GM12878 (cell line): Measurements from ENCODE around the gene ZNF335. TPM values are rescaled to one million over a fixed set of nuclear protein-coding genes. Genes with fewer than 3 reads are reported as not detected.

ENCODE experiments used
- ATAC-seq: fragments of 200-7000 bp; cut with Tn5 transposase; 3 replicates; pipeline ENCODE4 v1.9.1; 2020; ENCODE audit warnings: mild to moderate bottlenecking, moderate library complexity
- BruUV-seq: library from RNA; stranded (reverse); fragments of 400-500 nt; replicated peaks from 2 replicates; lab custom pipeline; 2021; lab: Mats Ljungman, UMichigan
- CTCF ChIA-PET: fragments of 300-600 bp; sonication (Branson Sonifier 250); formaldehyde crosslinking; extraction: SDS; loops from one replicate; lab custom pipeline; 2021; ENCODE audit warnings: inconsistent platforms; lab: Yijun Ruan, JAX
- POLR2A ChIA-PET: fragments of 350-600 bp; formaldehyde crosslinking; extraction: SDS; loops from one replicate; lab custom pipeline; 2021; ENCODE audit warnings: inconsistent platforms; lab: Charles Lee
- RAD21 ChIA-PET: fragments of 300-600 bp; sonication (Branson Sonifier 250); formaldehyde crosslinking; loops from one replicate; lab custom pipeline; 2023; ENCODE audit warnings: antibody characterized with exemption; ENCODE audit not compliant: unreplicated experiment; lab: Charles Lee
- SMC1A ChIA-PET: fragments of 300-600 bp; sonication (Branson Sonifier 250); formaldehyde crosslinking; loops from one replicate; lab custom pipeline; 2023; ENCODE audit not compliant: unreplicated experiment, uncharacterized antibody; lab: Charles Lee
- DNase-seq: peaks from one replicate; pipeline ENCODE4 v3.0.0-alpha.2; 2011; ENCODE audit warnings: low read depth, low spot score
- FAIRE-seq: peaks from 3 replicates; lab custom pipeline; 2011; peaks lifted over from hg19 to GRCh38; lab: Jason Lieb, UNC
- H2AFZ ChIP-seq: 2 replicates; pipeline ENCODE4 v1.6.0; 2011; ENCODE audit warnings: low read depth, low read length, control low read depth; ENCODE audit not compliant: control insufficient read depth
- H3K27ac ChIP-seq: 2 replicates; pipeline ENCODE4 v1.5.1; 2011; ENCODE audit warnings: control low read depth; ENCODE audit not compliant: control insufficient read depth, insufficient read depth
- H3K27me3 ChIP-seq, 2 experiments: replicated peaks in 1 of 2; 2 replicates each; pipeline versions ENCODE4 v1.6.0 to v1.6.1; 2011; ENCODE audit warnings: low read length in 1 of 2; ENCODE audit not compliant: control insufficient read depth in 2 of 2, insufficient read depth in 2 of 2
- H3K36me3 ChIP-seq, 2 experiments: 2 replicates each; pipeline ENCODE4 v1.5.1; 2011; ENCODE audit warnings: low read length in 1 of 2; ENCODE audit not compliant: control insufficient read depth in 2 of 2, insufficient read depth in 2 of 2
- H3K4me1 ChIP-seq: 2 replicates; pipeline ENCODE4 v1.6.1; 2011; ENCODE audit warnings: mild to moderate bottlenecking, low read length, moderate library complexity, mixed read lengths; ENCODE audit not compliant: control insufficient read depth, insufficient read depth
- H3K4me2 ChIP-seq: 2 replicates; pipeline ENCODE4 v1.6.0; 2011; ENCODE audit warnings: control low read depth; ENCODE audit not compliant: control insufficient read depth, insufficient read depth
- H3K4me3 ChIP-seq: fragments of 200-600 bp; sonication (generic); 2 replicates; pipeline ENCODE4 v1.5.1; 2016
- H3K79me2 ChIP-seq: 2 replicates; pipeline ENCODE4 v1.6.0; 2011; ENCODE audit warnings: low read length; ENCODE audit not compliant: control insufficient read depth, insufficient read depth
- H3K9ac ChIP-seq: 2 replicates; pipeline ENCODE4 v1.8.0; 2011; ENCODE audit warnings: low read length, control low read depth, mixed read lengths; ENCODE audit not compliant: control insufficient read depth, insufficient read depth
- H3K9me3 ChIP-seq: replicated peaks from 3 replicates; pipeline ENCODE4 v1.5.1; 2011; ENCODE audit warnings: mild to moderate bottlenecking, low read length; ENCODE audit not compliant: control insufficient read depth, insufficient read depth
- H4K20me1 ChIP-seq: 2 replicates; pipeline ENCODE4 v1.6.0; 2011; ENCODE audit not compliant: control insufficient read depth, insufficient read depth
- ATF7 ChIP-seq: fragments of 450-650 bp; IDR thresholded peaks from 2 replicates; pipeline ENCODE4 v1.6.1; 2016; ENCODE audit warnings: low read depth, mild to moderate bottlenecking
- BCL3 ChIP-seq: IDR thresholded peaks from 2 replicates; pipeline ENCODE4 v1.6.1; 2011; ENCODE audit warnings: borderline replicate concordance, low read depth, mild to moderate bottlenecking, moderate library complexity, low read length; ENCODE audit not compliant: insufficient read depth, poor library complexity, severe bottlenecking
- CEBPB ChIP-seq, 2 experiments: fragments of 150-350 bp in 1 of 2; IDR thresholded peaks; 2 replicates each; pipeline ENCODE4 v1.6.1; 2012 to 2014; ENCODE audit warnings: low read depth in 2 of 2, low read length in 2 of 2, borderline replicate concordance in 1 of 2, inconsistent platforms in 1 of 2
- CREB1 ChIP-seq: IDR thresholded peaks from 2 replicates; pipeline ENCODE4 v1.6.1; 2012; ENCODE audit warnings: low read depth, mild to moderate bottlenecking, inconsistent platforms
- CTCF ChIP-seq, 3 experiments: IDR thresholded peaks in 2 of 3; conservative IDR thresholded peaks in 1 of 3; 2 replicates each; pipeline ENCODE4 v1.5.1; 2011; ENCODE audit warnings: low read depth in 3 of 3, low read length in 3 of 3, mild to moderate bottlenecking in 3 of 3, control low read depth in 2 of 3, moderate library complexity in 2 of 3, inconsistent platforms in 1 of 3, mixed read lengths in 1 of 3; ENCODE audit not compliant: control insufficient read depth in 2 of 3, insufficient read depth in 1 of 3; ENCODE audit errors: extremely low read depth in 1 of 3
- DPF2 ChIP-seq: fragments of 450-650 bp; IDR thresholded peaks from 2 replicates; pipeline ENCODE4 v1.6.1; 2017; ENCODE audit warnings: mild to moderate bottlenecking
- E4F1 ChIP-seq: fragments of 450-650 bp; IDR thresholded peaks from 2 replicates; pipeline ENCODE4 v1.6.1; 2018; ENCODE audit warnings: borderline replicate concordance, mild to moderate bottlenecking; ENCODE audit not compliant: partially characterized antibody
- LARP7 ChIP-seq: fragments of 450-650 bp; IDR thresholded peaks from 2 replicates; pipeline ENCODE4 v1.6.1; 2017; ENCODE audit warnings: mild to moderate bottlenecking
- MTA3 ChIP-seq: IDR thresholded peaks from 2 replicates; pipeline ENCODE4 v1.6.1; 2012; ENCODE audit warnings: low read length, inconsistent platforms, borderline replicate concordance
- NBN ChIP-seq: fragments of 450-650 bp; IDR thresholded peaks from 2 replicates; pipeline ENCODE4 v1.6.1; 2016
- NR2F1 ChIP-seq: fragments of 450-650 bp; conservative IDR thresholded peaks from 2 replicates; pipeline ENCODE4 v1.6.1; 2017; ENCODE audit warnings: mild to moderate bottlenecking
- POLR2A ChIP-seq: IDR thresholded peaks from 2 replicates; pipeline ENCODE4 v1.6.1; 2011; ENCODE audit warnings: low read depth, mild to moderate bottlenecking, low read length
- POU2F2 ChIP-seq: IDR thresholded peaks from 3 replicates; pipeline ENCODE4 v1.6.1; 2011; ENCODE audit warnings: low read depth, mild to moderate bottlenecking, low read length, borderline replicate concordance
- RFX5 ChIP-seq: IDR thresholded peaks from 2 replicates; pipeline ENCODE4 v1.6.1; 2011; ENCODE audit warnings: low read depth, low read length, improper control_type of control experiment
- STAT1 ChIP-seq: fragments of 450-650 bp; conservative IDR thresholded peaks from 2 replicates; pipeline ENCODE4 v1.6.1; 2014; ENCODE audit warnings: antibody characterized with exemption, mild to moderate bottlenecking
- ZSCAN29 ChIP-seq: fragments of 450-650 bp; IDR thresholded peaks from 2 replicates; pipeline ENCODE4 v1.6.1; 2017; ENCODE audit warnings: mild to moderate bottlenecking, moderate library complexity
- WGBS: methylation state at CpG from one replicate; pipeline ENCODE4 v1.1.6; 2016; ENCODE audit warnings: low lambda C conversion rate; ENCODE audit not compliant: insufficient replicate concordance, insufficient coverage; ENCODE audit errors: missing lambda C conversion rate; 5-methylcytosine and 5-hydroxymethylcytosine counted together
- in situ Hi-C: fragments of 300-500 bp; cut with MboI; formaldehyde crosslinking; loops from 9 replicates; pipeline ENCODE4 v1.14.3; 2018; ENCODE audit warnings: mixed read lengths
- intact Hi-C: fragments of 100-400 bp; cut with micrococcal nuclease; formaldehyde crosslinking; loops from one replicate; pipeline ENCODE4 v1.14.2; 2022; ENCODE audit not compliant: unreplicated experiment
- polyA plus RNA-seq, 11 experiments: library from polyadenylated mRNA; depleted of rRNA in 4 of 11; unstranded in 6 of 11; stranded (reverse) in 5 of 11; fragments of >200 nt; fragmentation: Nextera tagmentation in 4 of 11; fragmentation: Illumina TruSeq in 1 of 11; extraction: Ambion mirVana in 4 of 11; extraction: Trizol in 1 of 11; gene quantifications; 1 replicate in 1 of 11; 2 replicates in 10 of 11; pipeline versions ENCODE4 v1.2.1 to v1.2.3, GENCODE V29; 2011 to 2016; ENCODE audit warnings: inconsistent platforms in 2 of 11, missing spikeins in 2 of 11, low read depth in 1 of 11
- total RNA-seq, 4 experiments: library from RNA; depleted of rRNA in 3 of 4; stranded (reverse); fragments of >200 nt in 3 of 4; fragmentation: Illumina TruSeq in 1 of 4; extraction: Trizol in 1 of 4; gene quantifications; 2 replicates each; pipeline versions ENCODE4 v1.2.1 to v1.2.3, GENCODE V29; 2013 to 2021

ZNF335 gene
- total and polyA plus RNA-seq, 10 of the 15 experiments (the other 5 are each of a cell fraction or from before 2014, with no cell fraction given), result 0.74 to 30.1 (median 14.5) TPM

GRCh38 chr20:45910670-45911485, 61.1 kb downstream of the ZNF335 start:
- intact Hi-C loops, result loop anchor here (1.0 kb wide), 1 partner anchor 20 kb away; the partner anchor contains the start of genes CTSA and NEURL2
- SMC1A ChIA-PET, result interaction anchor here (1.0 to 3.5 kb wide), 3 partner anchors 19 to 60 kb away, joined by 3 to 12 read pairs (median 8); partner anchors contain the start of genes CTSA and NEURL2
- DNase-seq (peak; percentile 99), FAIRE-seq (peak; percentile 99), ATAC-seq (peak; percentile 96)
- Histone ChIP-seq H3K4me2 (peak overlapping the region; percentile 99), H2AFZ (peak overlapping the region; percentile 90), H3K9ac (peak overlapping the region; percentile 64), H4K20me1 (no peaks in the 10 kb centered on the region), H3K36me3 (no peaks in the 10 kb centered on the region), H3K79me2 (no peaks in the 10 kb centered on the region), H3K4me3 (peak overlapping the region; percentile 77), H3K27me3 (no peaks in the 10 kb centered on the region), H3K27ac (peak overlapping the region; percentile 61; the same call in 1 of the 2 replicates), H3K4me1 (peaks cover 15% of the 10 kb centered on the region), H3K9me3 (no peaks in the 10 kb centered on the region)
- under 1% methylated on average over 42 of the region's 43 CpGs for WGBS
- in situ Hi-C loops, result no loop called here
- POLR2A ChIA-PET, result interaction anchor here (0.6 to 3.9 kb wide), 8 partner anchors 9 to 1529 kb away, joined by 3 to 32 read pairs (median 4); partner anchors contain the start of genes CTSA, NEURL2 and PCIF1
- RAD21 ChIA-PET, result interaction anchor here (1.1 to 2.0 kb wide), 3 partner anchors 20 to 60 kb away, joined by 3 to 13 read pairs (median 4); partner anchors contain the start of genes CTSA and NEURL2
- no TSS peak for BruUV-seq
- CTCF ChIA-PET, result interaction anchor here (1.1 to 3.1 kb wide), 4 partner anchors 18 to 59 kb away, joined by 3 to 19 read pairs (median 6); partner anchors contain the start of genes CTSA, NEURL2 and PCIF1
- TF ChIP-seq POU2F2 (0 out of 3 replicates have a peak, but pooled peaks have one; percentile 10), ZSCAN29 (no peak), ATF7 (peak; percentile 74), RFX5 (0 out of 2 replicates have a peak, but pooled peaks have one; percentile 52), E4F1 (peak; percentile 30), NBN (peak; percentile 68; the same call in 1 of the 2 replicates), LARP7 (peak; percentile 22; the same call in 1 of the 2 replicates), CREB1 (peak; percentile 37; the same call in 1 of the 2 replicates), STAT1 (no peak), BCL3 (no peak), NR2F1 (no peak), MTA3 (no peak), DPF2 (no peak), POLR2A (peak; percentile 77), CTCF (IDR thresholded peaks at IDR 0.05 in 2 of 3, conservative IDR thresholded peaks at IDR 0.05 in 1 of 3; ENCODE audit: control insufficient read depth in 2 of 3, extremely low read depth in 1 of 3, insufficient read depth in 1 of 3, low read depth in 3 of 3, low read length in 3 of 3) (no peak), CEBPB (IDR thresholded peaks at IDR 0.05; ENCODE audit: borderline replicate concordance in 1 of 2, low read depth in 2 of 2, low read length in 2 of 2) (peak in 1 of 2 experiments; percentile 63; a peak in 1 of 4 replicates)
